ELF-1 (cell line): Measurements from ENCODE around the gene INKA1.
"Not testable (repeated sequence)": the region's sequence is repeated elsewhere in the genome, so short reads cannot be mapped to it uniquely, and the experiment has no call there.

Experiments
- DNase-seq: peaks from one replicate; pipeline ENCODE4 v3.0.0-alpha.2; 2016; ENCODE audit warnings: low read depth, low spot score

INKA1 gene

DNA sequence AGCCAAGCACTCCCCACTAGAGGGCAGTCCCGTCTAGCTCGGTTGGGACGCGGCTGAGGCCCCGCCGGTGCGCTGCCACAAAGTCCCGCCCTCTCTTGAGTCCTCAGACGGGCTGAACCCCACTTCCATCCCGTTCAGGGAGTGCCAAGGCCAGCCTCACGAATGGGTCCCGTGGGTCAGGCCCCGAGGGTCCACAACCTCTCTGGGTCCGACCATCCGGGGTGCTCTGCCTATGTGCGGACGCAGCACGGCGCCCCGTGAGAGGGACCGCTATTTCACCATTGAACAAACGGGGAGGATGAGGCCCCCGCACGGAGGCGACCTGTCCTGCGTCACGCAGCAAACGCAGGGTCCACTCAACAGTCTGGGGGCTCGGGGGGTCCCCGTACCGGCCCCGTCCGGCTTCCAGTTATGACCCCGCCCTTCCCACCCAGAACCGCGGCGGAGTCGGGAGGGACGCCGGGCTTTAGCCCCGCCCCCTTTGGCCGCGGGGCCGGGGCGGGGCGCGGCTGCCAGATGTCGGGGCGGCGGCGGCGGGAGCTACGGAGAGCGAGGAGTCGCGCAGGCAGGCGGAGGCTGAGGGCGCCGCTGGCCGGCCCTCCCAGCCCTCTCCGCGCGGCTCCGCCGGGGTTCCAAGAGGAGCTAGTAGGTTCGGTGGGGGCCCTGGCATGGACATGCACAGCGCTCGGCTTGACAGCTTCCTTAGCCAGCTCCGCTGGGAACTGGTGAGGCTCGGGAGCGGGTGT lies at the start of gene INKA1:
Gene INKA1 (plus strand): TSS at position 543 of the 746 bp plus-strand sequence. CDS start 132 bp downstream, at position 675.
- peak; percentile 91 for DNase-seq

DNA sequence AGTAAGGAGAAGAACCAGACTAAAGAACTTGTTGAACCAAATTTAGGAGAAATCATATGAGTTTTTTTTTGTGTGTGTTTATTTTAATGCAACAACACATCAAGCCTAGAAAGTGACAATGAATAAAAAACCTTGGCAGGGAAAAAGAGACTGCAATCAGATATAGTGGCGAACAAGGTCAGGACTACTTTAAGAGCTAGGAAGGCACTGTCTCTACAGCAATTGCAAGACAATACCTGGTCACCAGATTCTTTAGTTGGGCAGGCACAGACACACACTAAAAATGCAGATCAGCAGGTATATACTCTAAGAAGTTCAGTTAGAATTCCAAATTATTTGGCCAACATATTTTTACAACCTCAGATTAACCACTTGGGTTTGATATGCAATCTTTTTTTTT lies 48.5 kb upstream of the INKA1 start:
- DNase-seq, result no peak

DNA sequence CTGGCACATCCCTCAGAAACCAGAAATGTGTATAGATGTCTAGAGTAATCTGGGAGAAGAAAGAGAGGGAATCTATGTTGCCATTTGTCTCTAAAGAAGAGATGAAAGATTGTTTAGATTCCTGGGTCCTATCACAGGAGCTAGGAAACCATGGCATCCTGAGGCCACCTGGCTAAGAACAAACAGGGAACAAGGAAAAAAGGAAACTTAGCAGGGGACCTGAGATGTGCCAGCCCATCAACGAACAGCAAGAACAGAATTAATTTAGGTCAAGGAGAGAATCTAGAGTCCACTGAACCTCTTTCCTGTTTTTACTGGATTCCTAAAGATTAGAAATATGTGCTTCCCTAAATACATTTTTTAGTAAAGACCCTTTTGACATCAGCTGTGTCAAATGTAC lies 47.0 kb upstream of the INKA1 start:
- DNase-seq, result no peak

DNA sequence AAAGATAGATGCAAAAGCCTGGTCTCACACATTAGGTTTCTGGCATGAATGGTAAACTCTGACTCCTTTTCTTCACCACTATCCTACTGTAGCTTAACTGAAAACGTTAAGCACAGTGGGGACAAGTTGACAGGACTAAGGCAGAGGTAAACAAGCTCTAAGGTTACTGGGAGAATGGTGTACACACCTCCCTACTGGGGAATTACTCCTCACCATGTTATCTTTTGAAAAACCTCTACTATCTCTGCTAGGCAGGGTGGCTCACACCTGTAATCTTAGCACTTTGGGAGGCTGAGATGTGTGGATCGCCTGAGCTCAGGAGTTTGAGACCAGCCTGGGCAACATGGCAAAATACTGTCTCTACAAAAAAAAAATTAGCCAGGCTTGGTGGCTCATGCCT lies 45.9 kb upstream of the INKA1 start:
- DNase-seq, result no peak

DNA sequence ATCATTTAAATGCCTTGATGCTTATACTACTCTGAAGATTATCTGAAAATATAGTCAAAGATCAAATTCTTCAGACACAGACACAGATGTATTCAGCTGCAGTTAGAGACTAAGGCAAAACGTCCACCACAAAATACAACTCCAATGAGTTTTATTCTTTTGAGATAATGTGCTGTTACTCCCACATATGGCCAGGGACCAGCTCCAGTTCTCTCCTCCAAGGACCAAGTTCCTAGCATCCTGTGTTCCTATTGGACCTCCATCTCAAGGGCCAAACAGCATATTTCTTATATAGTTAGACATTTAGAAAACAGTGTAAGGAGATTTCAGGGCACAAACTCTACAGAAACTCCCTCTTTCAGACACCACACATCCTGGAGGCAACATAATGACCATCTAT lies 43.8 kb upstream of the INKA1 start:
- no peak for DNase-seq

DNA sequence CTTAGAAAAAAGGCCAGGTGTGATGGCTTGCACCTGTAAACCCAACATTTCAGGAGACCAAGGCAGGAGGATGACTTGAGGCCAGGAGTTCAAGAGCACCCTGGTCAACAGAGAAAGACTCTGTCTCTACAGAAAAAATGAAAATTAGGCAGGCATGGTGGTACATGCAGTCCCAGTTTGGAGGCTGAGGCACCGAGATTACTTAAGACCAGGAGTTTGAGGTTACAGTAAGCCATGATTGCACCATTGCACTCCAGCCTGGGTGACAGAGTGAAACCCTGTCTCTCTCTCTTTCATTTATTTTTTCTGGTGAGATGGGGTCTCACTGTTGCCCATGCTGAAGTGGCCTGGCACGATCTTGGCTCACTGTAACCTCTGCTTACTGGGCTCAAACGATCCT lies 41.4 kb upstream of the INKA1 start:
- DNase-seq, result no peak

DNA sequence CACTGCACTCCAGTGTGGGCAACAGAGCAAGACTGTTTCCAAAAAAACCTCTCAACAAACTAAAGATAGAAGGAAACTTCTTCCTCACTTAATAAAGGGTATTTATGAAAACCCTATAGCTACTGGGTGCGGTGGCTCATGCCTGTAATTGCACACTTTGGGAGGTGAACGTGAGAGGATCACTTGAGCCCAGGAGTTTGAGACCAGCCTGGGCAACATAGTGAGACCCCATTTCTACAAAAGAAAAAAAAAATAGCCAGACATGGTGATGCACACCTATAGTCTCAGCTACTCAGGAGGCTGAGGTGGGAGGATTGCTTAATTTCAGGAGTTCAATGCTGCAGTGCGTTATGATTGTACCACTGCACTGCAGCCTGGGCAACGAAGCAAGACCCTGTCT lies 39.1 kb upstream of the INKA1 start:
- no peak for DNase-seq

DNA sequence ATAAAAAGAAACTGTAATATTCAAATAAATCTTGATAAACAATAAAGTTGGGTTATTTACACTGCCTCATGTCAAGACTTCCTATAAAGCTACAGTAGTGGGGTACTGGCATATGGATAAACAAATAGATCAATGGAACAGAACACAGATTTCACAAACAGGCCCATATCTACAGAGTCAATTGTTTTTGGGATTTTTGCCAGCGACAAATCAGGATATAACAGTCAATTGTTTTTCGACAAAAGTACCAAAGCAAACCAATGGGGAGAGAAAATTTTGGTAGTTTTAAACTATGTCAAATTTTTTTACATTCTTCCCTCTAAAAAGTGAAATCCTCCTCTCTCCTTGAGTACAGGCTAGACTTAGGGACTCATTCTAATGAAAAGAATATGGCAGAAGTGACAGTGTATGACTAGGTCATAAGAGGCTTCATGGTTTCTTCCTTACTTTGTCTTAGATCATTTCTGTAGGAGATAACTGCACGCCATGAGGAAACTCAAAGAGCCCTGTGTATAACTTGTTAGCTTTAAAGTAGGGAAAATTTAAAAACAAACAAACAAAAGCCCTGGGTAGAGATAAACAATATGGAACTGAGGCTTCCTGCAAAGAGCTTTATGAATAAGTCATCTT lies 33.7 kb upstream of the INKA1 start:
- no peak for DNase-seq

DNA sequence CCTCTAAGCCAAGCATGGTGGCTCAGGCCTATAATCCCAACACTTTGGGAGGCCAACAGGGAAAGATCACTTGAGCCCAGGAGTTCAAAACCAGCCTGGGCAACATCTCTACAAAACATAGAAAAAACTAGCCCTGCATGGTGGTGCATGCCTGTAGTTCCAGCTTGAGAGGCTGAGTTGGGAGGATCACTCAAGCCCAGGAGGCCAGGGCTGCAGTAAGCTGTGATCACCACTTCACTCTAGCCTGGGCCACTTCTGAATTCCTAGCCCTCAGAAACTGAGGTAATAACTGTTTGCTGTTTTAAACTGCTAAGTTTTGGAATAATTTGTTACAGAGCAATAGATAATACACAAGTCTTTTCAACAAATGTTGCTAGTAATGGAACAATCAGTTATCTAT lies 33.1 kb upstream of the INKA1 start:
- DNase-seq, result no peak

DNA sequence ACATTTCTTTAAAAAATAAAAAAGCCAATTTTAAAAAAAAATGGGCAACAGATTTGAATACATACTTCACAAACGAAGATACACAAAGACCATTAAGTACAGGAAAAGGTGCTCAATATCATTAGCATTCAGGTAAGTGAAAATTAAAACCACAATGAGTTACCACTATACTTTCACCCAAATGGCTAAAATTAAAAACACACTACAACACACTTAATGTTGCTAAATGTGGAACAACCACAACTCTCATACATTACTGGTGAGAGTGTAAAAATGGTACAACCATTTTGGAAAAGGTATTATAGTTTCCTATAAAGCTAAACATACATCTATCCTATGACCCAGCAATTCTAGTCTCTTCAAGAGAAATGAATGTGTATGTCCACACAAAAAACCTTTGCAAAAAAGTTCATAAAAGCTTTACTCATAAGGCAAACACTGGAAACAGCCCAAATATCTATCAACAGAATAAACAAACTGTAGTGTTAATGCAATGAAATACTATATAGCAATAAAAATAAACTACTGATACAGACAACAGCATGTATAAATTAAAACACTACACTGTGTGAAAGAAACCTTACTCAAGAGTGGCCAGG lies 31.6 kb upstream of the INKA1 start:
- no peak for DNase-seq

DNA sequence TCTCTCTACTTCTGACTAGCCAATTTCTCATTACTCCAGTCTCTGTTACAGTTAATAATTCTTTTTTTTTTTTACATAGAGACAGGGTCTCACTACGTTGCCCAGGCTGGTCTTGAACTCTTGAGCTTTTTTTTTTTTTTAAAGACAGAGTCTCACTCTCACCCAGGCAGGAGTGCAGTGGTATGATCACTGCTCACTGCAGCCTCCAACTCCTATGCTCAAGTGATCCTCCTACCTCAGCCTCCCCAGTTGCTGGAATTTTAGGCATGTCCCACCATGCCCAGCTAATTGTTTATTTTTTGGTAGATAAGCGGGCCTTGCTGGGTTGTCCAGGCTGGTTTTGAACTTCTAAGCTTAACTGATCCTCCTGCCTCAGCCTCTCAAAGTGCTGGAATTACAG lies 30.4 kb upstream of the INKA1 start:
- no peak for DNase-seq

DNA sequence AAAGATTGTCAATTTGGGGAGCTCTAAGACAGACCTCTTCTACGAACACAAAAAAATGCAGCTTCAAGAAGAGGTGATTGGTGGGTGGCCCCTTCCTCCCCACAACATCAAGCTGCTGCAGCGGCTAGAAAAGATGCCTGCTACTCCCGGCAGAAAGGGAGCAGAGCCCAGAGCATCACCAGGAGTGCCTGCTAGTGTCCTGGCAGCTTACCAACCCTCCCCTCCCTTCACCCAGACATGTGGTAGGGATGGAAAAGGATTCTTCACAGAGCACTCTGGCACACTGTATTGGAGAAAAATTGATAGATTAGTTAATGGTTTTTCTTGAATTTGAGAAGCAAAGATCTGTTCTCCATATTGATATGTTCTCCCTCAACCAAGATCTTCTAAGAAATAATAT lies 27.5 kb upstream of the INKA1 start:
- DNase-seq, result no peak

DNA sequence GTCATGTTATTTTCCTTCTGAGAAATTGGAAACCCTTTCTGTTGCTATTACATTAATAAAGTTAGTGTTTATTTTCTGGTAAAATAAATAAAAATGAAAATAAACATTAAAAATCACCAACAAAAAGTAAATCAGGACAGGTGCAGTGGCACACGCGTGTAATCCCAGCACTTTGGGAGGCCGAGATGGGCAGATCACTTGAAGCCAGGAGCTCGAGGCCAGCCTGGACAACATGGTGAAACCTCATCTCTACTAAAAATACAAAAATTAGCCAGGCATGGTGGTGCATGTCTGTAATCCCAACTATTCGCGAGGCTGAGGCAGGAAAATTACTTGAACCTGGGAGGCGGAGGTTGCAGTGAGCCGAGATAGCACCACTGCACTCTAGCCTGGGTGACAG lies 27.0 kb upstream of the INKA1 start:
- not testable (repeated sequence) for DNase-seq

DNA sequence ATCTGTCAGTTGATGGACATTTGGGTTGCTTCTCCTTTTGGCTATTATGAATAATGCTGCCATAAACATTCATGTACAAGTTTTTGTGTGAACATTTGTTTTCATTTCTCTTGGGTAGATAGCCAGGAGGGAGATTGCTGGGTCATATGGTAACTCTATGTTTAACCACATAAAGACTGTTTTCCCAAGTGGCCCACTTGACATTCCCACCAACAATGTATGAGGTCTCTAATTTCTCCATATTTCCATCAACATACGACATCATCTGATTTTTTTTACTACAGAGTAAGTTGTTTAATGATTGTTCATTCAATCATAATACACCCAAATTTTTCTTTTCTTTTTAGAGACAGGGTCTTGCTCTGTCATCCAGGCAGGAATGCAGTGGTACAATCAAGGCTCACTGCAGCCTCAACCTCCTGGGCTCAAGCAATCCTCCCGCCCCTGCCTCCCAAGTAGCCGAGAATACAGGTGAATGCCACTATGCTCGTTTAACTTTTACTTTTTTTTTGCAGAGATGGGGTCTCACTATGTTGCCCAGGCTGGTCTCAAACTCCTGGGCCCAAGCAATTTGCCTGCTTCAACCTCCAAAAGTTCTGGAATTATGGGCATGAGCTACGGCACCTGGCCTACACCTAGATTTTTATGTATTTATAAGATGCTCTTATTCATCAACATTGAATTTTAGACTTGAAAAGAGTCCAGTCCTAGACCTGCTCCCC lies 23.5 kb upstream of the INKA1 start:
- DNase-seq, result no peak

DNA sequence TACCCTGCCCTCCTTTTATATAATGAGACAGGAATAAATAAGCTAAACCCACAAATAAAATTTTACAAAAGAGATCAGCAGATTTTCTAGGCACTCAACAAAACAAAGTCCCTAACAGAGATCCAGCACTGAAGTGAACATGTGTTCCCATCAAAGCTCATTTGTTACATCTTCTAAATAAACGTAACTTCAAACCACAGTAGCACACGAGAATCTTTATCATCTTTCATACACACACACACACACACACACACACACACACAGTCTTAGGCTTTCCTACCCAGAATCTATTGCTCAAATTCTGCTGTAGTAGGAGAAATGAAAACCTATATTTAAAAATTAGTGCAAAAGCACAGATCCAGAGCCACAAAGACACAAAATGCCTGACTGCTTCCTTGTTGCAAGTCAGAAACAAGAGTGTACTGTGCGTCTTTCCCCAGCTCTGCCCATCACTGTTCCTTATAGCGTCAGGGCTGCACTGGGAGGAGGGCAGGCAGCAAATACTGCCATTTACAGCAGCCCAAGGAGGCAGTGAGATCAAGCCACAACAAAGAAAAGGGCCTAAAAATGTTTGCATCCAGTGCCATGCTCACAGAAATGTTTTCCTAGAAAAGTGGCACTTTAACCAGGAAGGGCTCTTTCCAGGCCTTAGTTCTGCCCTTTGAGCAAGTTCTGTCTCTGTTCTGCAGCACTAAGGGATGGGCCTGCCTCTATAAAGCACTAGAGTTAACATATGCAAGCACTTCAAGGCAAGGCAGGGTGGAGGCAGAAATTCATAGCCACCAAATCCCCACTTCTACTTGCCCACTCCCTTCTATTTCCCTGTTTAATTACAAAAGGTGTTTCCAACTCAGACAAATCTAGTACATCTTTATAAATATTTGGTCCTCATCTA lies 22.7 kb upstream of the INKA1 start:
- no peak for DNase-seq

DNA sequence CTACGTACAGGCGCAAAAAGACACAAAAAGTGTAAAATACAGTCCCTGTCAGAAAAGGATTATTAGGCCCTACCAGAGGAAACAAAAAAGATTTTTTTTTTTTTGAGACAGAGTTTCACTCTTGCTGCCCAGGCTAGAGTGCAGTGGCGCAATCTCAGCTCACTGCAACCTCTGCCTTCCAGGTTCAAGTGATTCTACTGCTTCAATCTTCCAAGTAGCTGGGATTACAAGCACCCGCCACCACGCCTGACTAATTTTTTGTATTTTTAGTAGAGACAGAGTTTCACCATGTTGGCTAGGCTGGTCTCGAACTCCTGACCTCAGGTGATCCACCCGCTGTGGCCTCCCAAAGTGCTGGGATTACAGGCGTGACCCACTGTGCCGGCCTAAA lies 22.1 kb upstream of the INKA1 start:
- not testable (repeated sequence) for DNase-seq

DNA sequence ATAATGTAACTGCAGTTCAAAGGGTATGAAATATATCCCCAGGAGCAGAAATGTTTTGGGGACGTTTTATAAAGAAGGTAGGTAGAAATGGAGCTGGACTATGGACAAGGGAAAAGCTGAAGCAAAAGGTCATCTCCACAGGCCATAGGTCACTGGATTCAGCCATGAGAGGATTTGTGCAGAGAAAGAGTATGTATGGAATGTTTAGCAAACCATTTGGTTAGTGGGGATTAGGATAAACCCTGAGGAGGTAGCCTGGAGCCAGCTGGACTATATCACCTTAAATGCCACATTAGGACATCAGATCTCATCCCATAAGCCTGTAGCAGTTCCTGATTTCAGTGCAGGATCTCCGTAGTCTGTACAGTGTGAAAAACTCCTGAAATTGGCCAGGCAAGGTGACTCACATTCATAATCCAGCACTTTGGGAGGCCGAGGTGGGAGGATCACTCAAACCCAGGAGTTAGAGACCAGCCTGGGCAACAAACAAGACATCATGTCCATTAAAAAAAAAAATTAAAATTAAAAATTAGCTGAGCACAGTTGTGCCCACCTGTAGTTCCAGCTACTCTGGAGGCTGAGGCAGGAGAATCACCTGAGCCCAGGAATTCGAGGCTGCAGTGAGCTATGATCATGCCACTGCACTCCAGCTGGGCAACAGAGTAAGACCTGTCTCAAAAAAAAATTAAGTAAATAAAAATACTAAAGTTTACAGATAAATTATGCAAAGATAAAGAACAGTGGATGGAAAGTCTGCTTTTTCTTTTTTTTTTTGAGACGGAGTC lies 21.5 kb upstream of the INKA1 start:
- DNase-seq, result peak; percentile 70

DNA sequence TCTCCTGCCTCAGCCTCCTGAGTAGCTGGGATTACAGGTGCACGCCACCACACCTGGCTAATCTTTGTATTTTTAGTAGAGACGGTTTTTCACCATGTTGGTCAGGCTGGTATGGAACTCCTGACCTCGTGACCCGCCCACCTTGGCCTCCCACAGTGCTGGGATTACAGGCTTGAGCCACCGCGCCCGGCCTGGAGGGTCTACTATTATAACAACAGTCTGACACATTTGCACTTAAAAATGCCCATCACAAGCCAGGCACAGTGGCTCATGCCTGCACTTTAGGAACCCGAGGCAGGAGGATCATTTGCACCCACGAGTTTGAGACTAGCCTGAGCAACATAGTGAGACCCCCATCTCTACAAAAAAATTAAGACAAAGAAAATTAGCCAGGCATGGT lies 20.8 kb upstream of the INKA1 start:
- DNase-seq, result not testable (repeated sequence)

DNA sequence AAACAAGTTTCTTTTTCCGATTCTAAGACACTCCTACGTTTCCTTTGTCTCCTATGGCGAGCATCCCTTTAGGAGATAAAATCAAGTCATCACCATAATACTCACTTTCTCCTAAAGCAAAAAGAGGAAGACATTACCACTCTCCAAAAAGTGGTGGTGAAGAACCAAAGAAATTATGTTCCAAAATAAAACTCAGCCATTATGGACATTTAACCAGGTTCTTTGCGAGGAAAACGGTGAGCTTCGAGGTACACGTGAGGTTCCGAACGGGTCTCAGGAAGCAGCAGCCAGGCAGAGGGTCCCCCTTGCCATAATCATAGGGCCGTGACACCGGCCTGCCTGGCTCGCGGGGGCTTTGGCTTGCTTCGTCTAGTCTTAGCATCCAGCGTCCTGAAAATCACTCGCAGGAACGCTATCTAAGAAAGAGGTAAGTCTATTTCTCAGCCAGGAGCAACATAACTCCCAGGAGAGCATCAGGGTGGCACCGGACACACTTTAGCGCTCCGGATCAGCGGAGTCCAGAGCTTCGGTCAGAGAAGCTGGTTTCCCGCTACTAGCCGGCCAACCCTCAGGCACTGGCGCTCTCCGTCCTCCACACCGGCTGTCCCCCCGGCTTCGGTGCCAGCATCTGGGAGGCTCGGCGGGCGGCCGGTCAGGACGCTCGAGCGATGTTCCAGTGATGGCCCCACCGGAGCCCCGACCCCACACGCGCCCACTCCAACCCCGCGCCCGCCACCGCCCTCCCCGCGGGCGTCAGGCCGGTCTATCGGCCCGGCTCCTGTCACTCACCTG lies 17.3 kb upstream of the INKA1 start:
- peak; percentile 63 for DNase-seq
